ENCODE data around the gene ACP1. TPM values are rescaled to one million over a fixed set of nuclear protein-coding genes. Genes with fewer than 3 reads are reported as not detected.

ACP1 gene
- total RNA-seq, 1 experiment from 2014 or later, result 120 TPM

GRCh38 chr2:305366-305765, 40.6 kb downstream of the ACP1 start:
- DNase-seq, result no peak

GRCh38 chr2:309148-309953, 44.6 kb downstream of the ACP1 start:
- no peak overlapping the region for H3K27ac Mint-ChIP-seq (ENCODE audit: unreplicated experiment)
- TF ChIP-seq CTCF (IDR thresholded peaks at IDR 0.05; ENCODE audit: unreplicated experiment), result no peak

More at GRCh38 chr2:305366-305765, 40.6 kb downstream of the ACP1 start:
- no peak for TF ChIP-seq CTCF (IDR thresholded peaks at IDR 0.05; ENCODE audit: unreplicated experiment)
- no peak overlapping the region for H3K4me3 Mint-ChIP-seq (ENCODE audit: low read depth, unreplicated experiment)
- H3K9me3 Mint-ChIP-seq (ENCODE audit: low read depth, unreplicated experiment), result peaks cover 5% of the 10 kb centered on the region
- no peaks in the 10 kb centered on the region for H3K27me3 Mint-ChIP-seq (ENCODE audit: unreplicated experiment)
- BruUV-seq (replicated peaks), result no TSS peak
- no peak overlapping the region for H3K27ac Mint-ChIP-seq (ENCODE audit: unreplicated experiment)
- H3K4me1 Mint-ChIP-seq (ENCODE audit: low read depth, unreplicated experiment), result no peaks in the 10 kb centered on the region
- no peaks in the 10 kb centered on the region for H3K36me3 Mint-ChIP-seq (ENCODE audit: insufficient read depth, unreplicated experiment)
- CTCF ChIA-PET, result no interaction called here
- intact Hi-C loops (cut with micrococcal nuclease; ENCODE audit: unreplicated experiment), result no loop called here

GRCh38 chr2:309954-310510, 45.3 kb downstream of the ACP1 start:
- intact Hi-C loops (cut with micrococcal nuclease; ENCODE audit: unreplicated experiment), result no loop called here
- Mint-ChIP-seq H3K4me1 (ENCODE audit: low read depth, unreplicated experiment) (no peaks in the 10 kb centered on the region), H3K4me3 (ENCODE audit: low read depth, unreplicated experiment) (no peak overlapping the region), H3K36me3 (ENCODE audit: insufficient read depth, unreplicated experiment) (no peaks in the 10 kb centered on the region), H3K27ac (ENCODE audit: unreplicated experiment) (no peak overlapping the region), H3K27me3 (ENCODE audit: unreplicated experiment) (no peaks in the 10 kb centered on the region), H3K9me3 (ENCODE audit: low read depth, unreplicated experiment) (peaks cover 9% of the 10 kb centered on the region)
- DNase-seq, result no peak
- CTCF ChIA-PET, result no interaction called here
- TF ChIP-seq CTCF (IDR thresholded peaks at IDR 0.05; ENCODE audit: unreplicated experiment), result no peak
- no TSS peak for BruUV-seq (replicated peaks)

More at GRCh38 chr2:309148-309953, 44.6 kb downstream of the ACP1 start:
- CTCF ChIA-PET, result no interaction called here
- no TSS peak for BruUV-seq (replicated peaks)
- DNase-seq, result no peak
- H3K4me3 Mint-ChIP-seq (ENCODE audit: low read depth, unreplicated experiment), result no peak overlapping the region
- H3K9me3 Mint-ChIP-seq (ENCODE audit: low read depth, unreplicated experiment), result peaks cover 9% of the 10 kb centered on the region
- intact Hi-C loops (cut with micrococcal nuclease; ENCODE audit: unreplicated experiment), result no loop called here
- no peaks in the 10 kb centered on the region for H3K27me3 Mint-ChIP-seq (ENCODE audit: unreplicated experiment)
- no peaks in the 10 kb centered on the region for H3K36me3 Mint-ChIP-seq (ENCODE audit: insufficient read depth, unreplicated experiment)
- no peaks in the 10 kb centered on the region for H3K4me1 Mint-ChIP-seq (ENCODE audit: low read depth, unreplicated experiment)

- Mint-ChIP-seq H3K4me3 (ENCODE audit: low read depth, unreplicated experiment) (no peak overlapping the region), H3K27ac (ENCODE audit: unreplicated experiment) (no peak overlapping the region), H3K9me3 (ENCODE audit: low read depth, unreplicated experiment) (peaks cover 8% of the 10 kb centered on the region), H3K4me1 (ENCODE audit: low read depth, unreplicated experiment) (no peaks in the 10 kb centered on the region), H3K27me3 (ENCODE audit: unreplicated experiment) (no peaks in the 10 kb centered on the region), H3K36me3 (ENCODE audit: insufficient read depth, unreplicated experiment) (no peaks in the 10 kb centered on the region)
- DNase-seq, result no peak
- intact Hi-C loops (cut with micrococcal nuclease; ENCODE audit: unreplicated experiment), result no loop called here
- no peak for TF ChIP-seq CTCF (IDR thresholded peaks at IDR 0.05; ENCODE audit: unreplicated experiment)
- no TSS peak for BruUV-seq (replicated peaks)
- CTCF ChIA-PET, result no interaction called here
Observed at GRCh38 chr2:310994-311393, 46.2 kb downstream of the ACP1 start.
